OCI-LY3 (cell line): ENCODE measurements around the gene CACNG7.

Experiments used
- H2AFZ ChIP-seq: fragments of 200-600, 300-600 bp; shearing (Covaris generic); 2 replicates; pipeline ENCODE4 v1.6.0; 2014; ENCODE audit warnings: antibody characterized with exemption, low read depth, low read length
- H3K27ac ChIP-seq: fragments of 200-600, 300-600 bp; sonication (generic); 2 replicates; pipeline ENCODE4 v1.5.1; 2014; ENCODE audit warnings: mild to moderate bottlenecking, low read length, moderate library complexity, mixed read lengths
- H3K27me3 ChIP-seq: fragments of 200-600, 300-600 bp; sonication (generic); 2 replicates; pipeline ENCODE4 v1.6.1; 2014; ENCODE audit warnings: low read depth, low read length, mixed read lengths
- H3K36me3 ChIP-seq: fragments of 200-600, 300-600 bp; sonication (generic); replicated peaks from 2 replicates; pipeline ENCODE3; 2014; ENCODE audit warnings: low read depth, low read length, mixed read lengths
- H3K4me1 ChIP-seq: fragments of 300-600, 200-600 bp; sonication (generic); 2 replicates; pipeline ENCODE4 v1.6.1; 2014; ENCODE audit warnings: low read length, mixed read lengths
- H3K4me2 ChIP-seq: fragments of 200-600, 300-600 bp; sonication (generic); 2 replicates; pipeline ENCODE4 v1.6.1; 2014; ENCODE audit warnings: low read length, mixed read lengths
- H3K4me3 ChIP-seq: fragments of 300-600, 200-600 bp; sonication (generic); 2 replicates; pipeline ENCODE4 v1.5.1; 2014; ENCODE audit warnings: antibody characterized with exemption, mild to moderate bottlenecking, low read length, moderate library complexity
- H3K79me2 ChIP-seq: fragments of 300-600, 200-600 bp; shearing (Covaris generic); 2 replicates; pipeline ENCODE4 v1.6.1; 2014; ENCODE audit warnings: mild to moderate bottlenecking, low read length, mixed read lengths
- H3K9ac ChIP-seq: fragments of 300-600, 200-600 bp; shearing (Covaris generic); 2 replicates; pipeline ENCODE4 v1.6.0; 2014; ENCODE audit warnings: mild to moderate bottlenecking, low read length, moderate library complexity
- H3K9me3 ChIP-seq: fragments of 200-600, 300-600 bp; shearing (Covaris generic); 2 replicates; pipeline ENCODE4 v1.6.1; 2014; ENCODE audit warnings: low read length, mixed read lengths; ENCODE audit not compliant: insufficient read depth
- H4K20me1 ChIP-seq: fragments of 200-600, 300-600 bp; sonication (generic); 2 replicates; pipeline ENCODE4 v1.6.1; 2016; ENCODE audit warnings: low read length, mixed read lengths; ENCODE audit not compliant: insufficient read depth
- CTCF ChIP-seq: fragments of 200-600, 300-600 bp; sonication (generic); IDR thresholded peaks from 2 replicates; pipeline ENCODE4 v1.5.1; 2014; ENCODE audit warnings: antibody characterized with exemption, low read length, low read depth
- EZH2phosphoT487 ChIP-seq: fragments of 200-600 bp; shearing (Covaris generic); IDR thresholded peaks from 2 replicates; pipeline ENCODE4 v1.6.1; 2018; ENCODE audit warnings: antibody characterized with exemption, mixed run types, low read depth

Gene CACNG7

GRCh38 chr19:53866865-53867224 is 42.2 kb upstream of the CACNG7 start:
- Histone ChIP-seq H2AFZ (no peak overlapping the region), H3K27me3 (no peaks in the 10 kb centered on the region), H3K4me1 (no peaks in the 10 kb centered on the region), H4K20me1 (no peaks in the 10 kb centered on the region), H3K9me3 (no peaks in the 10 kb centered on the region), H3K4me2 (no peak overlapping the region), H3K79me2 (no peaks in the 10 kb centered on the region), H3K4me3 (no peak overlapping the region), H3K9ac (no peak overlapping the region), H3K36me3 (no peaks in the 10 kb centered on the region), H3K27ac (no peak overlapping the region)
- TF ChIP-seq EZH2phosphoT487: no peak
- TF ChIP-seq CTCF: no peak

- no peak within 1 kb of the TSS for H3K4me3 ChIP-seq
- H3K27ac ChIP-seq: no peak within 1 kb of the TSS
- no peak within 1 kb of the TSS for H3K9ac ChIP-seq
- H3K9me3 ChIP-seq: no peaks in the 10 kb centered on the region
- H3K4me1 ChIP-seq: no peaks in the 10 kb centered on the region
- H3K79me2 ChIP-seq: no peaks in the 10 kb centered on the region
- H2AFZ ChIP-seq: no peak within 1 kb of the TSS
- H3K4me2 ChIP-seq: no peak within 1 kb of the TSS
- TF ChIP-seq EZH2phosphoT487 (no peak), CTCF (no peak)
- no peaks in the 10 kb centered on the region for H3K27me3 ChIP-seq
- H3K36me3 ChIP-seq: no peaks in the 10 kb centered on the region
- no peaks in the 10 kb centered on the region for H4K20me1 ChIP-seq
Observed at GRCh38 chr19:53867225-53868090, 41.6 kb upstream of the CACNG7 start, which contains the start of gene MYADM. Gene MYADM (plus strand): TSS chr19:53867883. CDS start chr19:53873530, 5,647 bp downstream.

GRCh38 chr19:53868091-53868891 is 40.8 kb upstream of the CACNG7 start:
- Histone ChIP-seq H3K27me3 (no peaks in the 10 kb centered on the region), H3K9me3 (no peaks in the 10 kb centered on the region), H3K27ac (no peak overlapping the region), H3K4me1 (no peaks in the 10 kb centered on the region), H3K4me2 (no peak overlapping the region), H4K20me1 (no peaks in the 10 kb centered on the region), H2AFZ (no peak overlapping the region), H3K36me3 (no peaks in the 10 kb centered on the region), H3K79me2 (no peaks in the 10 kb centered on the region), H3K9ac (no peak overlapping the region), H3K4me3 (no peak overlapping the region)
- TF ChIP-seq CTCF: no peak
- TF ChIP-seq EZH2phosphoT487: no peak
